ENCODE results near the gene NLRP13. TPM values are rescaled to one million over a fixed set of nuclear protein-coding genes. Genes with fewer than 3 reads are reported as not detected.
"Not testable (repeated sequence)": the region's sequence is repeated elsewhere in the genome, so short reads cannot be mapped to it uniquely, and the experiment has no call there.

NLRP13 gene
- total RNA-seq, 1 donor from 2014 or later = not detected

DNA sequence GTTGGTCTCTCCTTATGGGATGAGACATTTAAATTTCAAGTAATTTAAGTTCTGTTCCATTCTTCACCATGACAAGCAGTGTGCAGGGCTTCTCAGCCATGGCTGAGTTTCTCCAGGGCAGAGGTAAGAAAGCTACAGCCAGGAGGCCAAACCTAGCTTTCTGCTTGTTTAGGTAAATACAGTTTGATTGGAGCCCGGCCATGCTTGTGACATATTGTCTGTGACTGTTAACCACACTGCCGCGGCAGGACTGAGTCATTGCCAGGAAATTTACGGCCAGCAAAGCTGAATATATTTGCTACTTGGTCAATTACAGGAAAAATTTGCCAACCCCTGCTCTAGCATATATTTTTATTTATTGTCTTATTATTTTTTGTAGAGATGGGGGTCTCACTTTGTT, 26.2 kb upstream of the NLRP13 start:
- no peaks in the 10 kb centered on the region for H3K4me1 ChIP-seq
- intact Hi-C loops (cut with micrococcal nuclease) = no loop called here
- TF ChIP-seq, protein P1, sequence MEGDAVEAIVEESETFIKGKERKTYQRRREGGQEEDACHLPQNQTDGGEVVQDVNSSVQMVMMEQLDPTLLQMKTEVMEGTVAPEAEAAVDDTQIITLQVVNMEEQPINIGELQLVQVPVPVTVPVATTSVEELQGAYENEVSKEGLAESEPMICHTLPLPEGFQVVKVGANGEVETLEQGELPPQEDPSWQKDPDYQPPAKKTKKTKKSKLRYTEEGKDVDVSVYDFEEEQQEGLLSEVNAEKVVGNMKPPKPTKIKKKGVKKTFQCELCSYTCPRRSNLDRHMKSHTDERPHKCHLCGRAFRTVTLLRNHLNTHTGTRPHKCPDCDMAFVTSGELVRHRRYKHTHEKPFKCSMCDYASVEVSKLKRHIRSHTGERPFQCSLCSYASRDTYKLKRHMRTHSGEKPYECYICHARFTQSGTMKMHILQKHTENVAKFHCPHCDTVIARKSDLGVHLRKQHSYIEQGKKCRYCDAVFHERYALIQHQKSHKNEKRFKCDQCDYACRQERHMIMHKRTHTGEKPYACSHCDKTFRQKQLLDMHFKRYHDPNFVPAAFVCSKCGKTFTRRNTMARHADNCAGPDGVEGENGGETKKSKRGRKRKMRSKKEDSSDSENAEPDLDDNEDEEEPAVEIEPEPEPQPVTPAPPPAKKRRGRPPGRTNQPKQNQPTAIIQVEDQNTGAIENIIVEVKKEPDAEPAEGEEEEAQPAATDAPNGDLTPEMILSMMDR (IDR thresholded peaks at IDR 0.05; ENCODE audit: borderline replicate concordance) = no peak
- no peaks in the 10 kb centered on the region for H3K9me3 ChIP-seq (replicated peaks)
- no peak overlapping the region for H3K4me3 ChIP-seq
- no peak for DNase-seq
- no peak overlapping the region for H3K27ac ChIP-seq (replicated peaks)
- no peaks in the 10 kb centered on the region for H3K36me3 ChIP-seq
- H3K27me3 ChIP-seq (ENCODE audit: low read depth) = peaks cover 12% of the 10 kb centered on the region

DNA sequence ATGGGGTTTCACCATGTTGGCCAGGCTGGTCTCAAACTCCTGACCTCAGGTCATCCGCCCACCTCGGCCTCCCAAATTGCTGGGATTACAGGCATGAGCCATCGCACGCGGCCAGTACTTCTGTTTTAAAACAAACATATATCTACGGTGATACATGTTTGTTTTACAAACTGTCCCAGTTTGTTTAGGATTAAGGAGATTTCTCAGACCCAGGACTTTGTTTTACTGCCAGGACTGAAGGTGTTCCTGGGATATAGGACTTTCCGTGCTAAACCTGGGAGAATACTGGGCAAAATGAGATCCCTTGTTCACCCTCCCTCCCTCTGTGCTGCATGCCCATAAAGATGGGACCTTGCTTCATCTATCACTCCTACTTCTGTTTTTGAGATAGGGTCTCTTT, 24.3 kb upstream of the NLRP13 start:
- H3K27ac ChIP-seq (replicated peaks) = no peak overlapping the region
- H3K9me3 ChIP-seq (replicated peaks) = no peaks in the 10 kb centered on the region
- H3K27me3 ChIP-seq (ENCODE audit: low read depth) = no peaks in the 10 kb centered on the region
- no peak overlapping the region for H3K4me3 ChIP-seq
- no peak for DNase-seq
- TF ChIP-seq, protein P1 (IDR thresholded peaks at IDR 0.05; ENCODE audit: borderline replicate concordance) = no peak
- H3K36me3 ChIP-seq = no peaks in the 10 kb centered on the region
- H3K4me1 ChIP-seq = no peaks in the 10 kb centered on the region
- intact Hi-C loops (cut with micrococcal nuclease) = no loop called here

DNA sequence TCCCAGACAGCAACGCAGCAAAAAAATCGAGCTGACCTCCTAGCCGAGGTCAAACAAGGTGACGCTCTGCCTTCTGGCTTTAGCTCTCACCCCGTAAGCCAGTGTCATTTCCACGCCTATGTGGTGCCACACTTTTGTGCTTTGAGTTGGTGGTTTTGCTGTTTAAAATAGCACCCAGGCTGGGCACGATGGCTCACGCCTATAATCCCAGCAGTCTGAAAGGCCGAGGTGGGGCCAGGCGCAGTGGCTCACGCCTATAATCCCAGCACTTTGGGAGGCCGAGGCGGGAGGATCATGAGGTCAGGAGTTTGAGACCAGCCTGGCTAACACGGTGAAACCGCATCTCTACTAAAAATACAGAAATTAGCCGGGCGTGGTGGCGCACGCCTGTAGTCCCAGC, 18.4 kb upstream of the NLRP13 start:
- H3K9me3 ChIP-seq (replicated peaks) = peaks cover 11% of the 10 kb centered on the region
- H3K36me3 ChIP-seq; intact Hi-C loops (cut with micrococcal nuclease); DNase-seq; H3K4me3 ChIP-seq; H3K4me1 ChIP-seq; H3K27ac ChIP-seq (replicated peaks): not testable (repeated sequence)
- H3K27me3 ChIP-seq (ENCODE audit: low read depth) = peaks cover 34% of the 10 kb centered on the region

- H3K4me3 ChIP-seq = no peak within 1 kb of the TSS
- no peaks in the 10 kb centered on the region for H3K36me3 ChIP-seq
- H3K27ac ChIP-seq (replicated peaks) = no peak within 1 kb of the TSS
- intact Hi-C loops (cut with micrococcal nuclease) = no loop called here
- DNase-seq = no peak
- peaks cover 35% of the 10 kb centered on the region for H3K27me3 ChIP-seq (ENCODE audit: low read depth)
- H3K9me3 ChIP-seq (replicated peaks) = peaks cover 11% of the 10 kb centered on the region
- TF ChIP-seq, protein P1 (IDR thresholded peaks at IDR 0.05; ENCODE audit: borderline replicate concordance) = no peak
- H3K4me1 ChIP-seq = no peaks in the 10 kb centered on the region
Observed at GRCh38 chr19:55947532-55947931, 15.4 kb upstream of the NLRP13 start, which contains the start of gene NLRP8. Gene NLRP8 (plus strand): TSS chr19:55947832.

- Histone ChIP-seq H3K9me3 (replicated peaks) (no peaks in the 10 kb centered on the region), H3K4me1 (no peaks in the 10 kb centered on the region), H3K36me3 (no peaks in the 10 kb centered on the region), H3K27me3 (ENCODE audit: low read depth) (no peaks in the 10 kb centered on the region), H3K4me3 (no peak overlapping the region), H3K27ac (replicated peaks) (no peak overlapping the region)
- no peak for DNase-seq
- intact Hi-C loops (cut with micrococcal nuclease) = no loop called here
- TF ChIP-seq, protein P1 (IDR thresholded peaks at IDR 0.05; ENCODE audit: borderline replicate concordance) = no peak
Observed at GRCh38 chr19:55940306-55940705, 8.2 kb upstream of the NLRP13 start.

DNA sequence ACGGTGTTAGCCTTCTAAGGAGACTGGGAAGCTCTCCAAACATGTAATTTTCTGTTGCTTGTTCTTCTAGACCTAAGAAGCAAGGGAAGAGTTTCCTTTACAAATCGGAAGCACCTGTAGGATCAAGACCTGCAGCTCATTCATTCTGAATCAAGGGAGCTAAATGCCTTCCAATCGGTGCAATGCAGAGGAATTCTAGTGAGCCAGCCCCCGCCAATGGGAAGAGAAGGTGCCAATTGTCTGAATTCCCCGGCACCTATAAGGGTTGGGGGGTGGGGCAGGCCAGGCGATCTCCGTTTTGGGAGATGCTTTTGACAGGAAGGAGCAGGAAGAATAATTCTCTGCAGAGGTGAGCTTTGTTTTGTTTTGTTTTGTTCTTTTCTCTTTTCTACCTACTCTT, 7.1 kb upstream of the NLRP13 start:
- no peaks in the 10 kb centered on the region for H3K9me3 ChIP-seq (replicated peaks)
- DNase-seq = no peak
- intact Hi-C loops (cut with micrococcal nuclease) = no loop called here
- no peak overlapping the region for H3K4me3 ChIP-seq
- TF ChIP-seq, protein P1 (IDR thresholded peaks at IDR 0.05; ENCODE audit: borderline replicate concordance) = no peak
- H3K27ac ChIP-seq (replicated peaks) = no peak overlapping the region
- H3K36me3 ChIP-seq = no peaks in the 10 kb centered on the region
- H3K27me3 ChIP-seq (ENCODE audit: low read depth) = no peaks in the 10 kb centered on the region
- H3K4me1 ChIP-seq = no peaks in the 10 kb centered on the region

Data from left ventricle myocardium inferior (tissue), 1 donor.